ENCODE data around the gene RTP3. TPM values are rescaled to one million over a fixed set of nuclear protein-coding genes. Genes with fewer than 3 reads are reported as not detected.

Gene RTP3
- polyA plus RNA-seq, 1 experiment: not detected

GRCh38 chr3:46504789-46505188 is 7.0 kb downstream of the RTP3 start:
- Histone ChIP-seq H3K4me3 (ENCODE audit: low read depth, low read length) (no peak overlapping the region), H3K36me3 (ENCODE audit: control insufficient read depth, insufficient read depth, low read length) (no peaks in the 10 kb centered on the region), H3K27me3 (ENCODE audit: control insufficient read depth, insufficient read depth, low read length) (no peaks in the 10 kb centered on the region)
- POLR2A ChIA-PET: no interaction called here
- TF ChIP-seq, protein P1, sequence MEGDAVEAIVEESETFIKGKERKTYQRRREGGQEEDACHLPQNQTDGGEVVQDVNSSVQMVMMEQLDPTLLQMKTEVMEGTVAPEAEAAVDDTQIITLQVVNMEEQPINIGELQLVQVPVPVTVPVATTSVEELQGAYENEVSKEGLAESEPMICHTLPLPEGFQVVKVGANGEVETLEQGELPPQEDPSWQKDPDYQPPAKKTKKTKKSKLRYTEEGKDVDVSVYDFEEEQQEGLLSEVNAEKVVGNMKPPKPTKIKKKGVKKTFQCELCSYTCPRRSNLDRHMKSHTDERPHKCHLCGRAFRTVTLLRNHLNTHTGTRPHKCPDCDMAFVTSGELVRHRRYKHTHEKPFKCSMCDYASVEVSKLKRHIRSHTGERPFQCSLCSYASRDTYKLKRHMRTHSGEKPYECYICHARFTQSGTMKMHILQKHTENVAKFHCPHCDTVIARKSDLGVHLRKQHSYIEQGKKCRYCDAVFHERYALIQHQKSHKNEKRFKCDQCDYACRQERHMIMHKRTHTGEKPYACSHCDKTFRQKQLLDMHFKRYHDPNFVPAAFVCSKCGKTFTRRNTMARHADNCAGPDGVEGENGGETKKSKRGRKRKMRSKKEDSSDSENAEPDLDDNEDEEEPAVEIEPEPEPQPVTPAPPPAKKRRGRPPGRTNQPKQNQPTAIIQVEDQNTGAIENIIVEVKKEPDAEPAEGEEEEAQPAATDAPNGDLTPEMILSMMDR (IDR thresholded peaks at IDR 0.05; ENCODE audit: insufficient read depth, low read depth, low read length): no peak
- no peak for DNase-seq (ENCODE audit: low read depth)
- CTCF ChIA-PET: interaction anchor here (1.0 kb wide), 1 partner anchor 17 kb away, joined by 4 read pairs; no protein-coding TSS in a partner anchor

DNA sequence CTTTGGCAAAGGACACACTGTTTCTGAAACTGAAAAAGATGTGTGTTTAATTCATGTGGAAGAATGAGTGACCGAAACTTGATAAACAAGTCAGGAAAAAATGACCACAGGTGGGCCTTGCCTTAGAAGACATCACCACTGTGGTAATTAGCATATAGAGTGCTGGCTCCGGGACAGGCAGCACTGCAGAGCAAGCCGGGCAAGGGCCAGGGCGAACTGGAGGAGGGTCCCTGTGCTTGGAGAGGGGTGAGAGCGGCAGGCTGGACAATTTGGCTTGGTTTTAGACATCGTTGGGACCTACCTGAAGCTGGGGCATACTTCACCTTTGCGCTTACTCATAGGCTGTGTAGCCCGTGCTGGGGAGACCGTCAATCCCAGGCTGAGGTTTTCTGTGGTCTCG is 8.2 kb downstream of the RTP3 start:
- no peak for DNase-seq (ENCODE audit: low read depth)
- POLR2A ChIA-PET: no interaction called here
- CTCF ChIA-PET: interaction anchor here (1.0 to 1.2 kb wide), 3 partner anchors 10 to 19 kb away, joined by 3 to 4 read pairs (median 4); no protein-coding TSS in a partner anchor

DNA sequence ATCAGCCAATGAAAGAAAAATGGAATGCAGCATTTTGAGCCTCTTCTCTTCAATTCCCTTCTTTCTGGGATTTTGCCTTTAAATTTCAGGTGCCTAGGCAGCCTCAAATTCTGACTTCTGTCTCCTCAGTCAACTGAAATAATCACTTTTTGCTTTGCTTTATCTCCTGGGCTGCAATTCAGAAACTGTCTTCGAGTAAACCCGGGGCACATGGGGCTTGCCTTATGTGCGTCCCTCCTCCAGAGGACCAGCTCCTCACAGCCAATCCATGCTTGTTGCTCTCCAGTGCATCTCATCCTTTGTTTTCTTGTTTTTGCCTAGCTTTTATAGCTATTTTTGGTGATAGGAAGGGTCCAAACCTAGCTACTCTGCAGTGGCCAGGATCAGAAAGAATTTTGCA is 8.8 kb downstream of the RTP3 start:
- Histone ChIP-seq H3K36me3 (ENCODE audit: control insufficient read depth, insufficient read depth, low read length) (no peaks in the 10 kb centered on the region), H3K4me3 (ENCODE audit: low read depth, low read length) (no peak overlapping the region), H3K27me3 (ENCODE audit: control insufficient read depth, insufficient read depth, low read length) (no peaks in the 10 kb centered on the region)
- CTCF ChIA-PET: interaction anchor here (1.1 kb wide), 1 partner anchor 18 kb away, joined by 3 read pairs; no protein-coding TSS in a partner anchor
- TF ChIP-seq, protein P1 (IDR thresholded peaks at IDR 0.05; ENCODE audit: insufficient read depth, low read depth, low read length): no peak
- DNase-seq (ENCODE audit: low read depth): no peak
- POLR2A ChIA-PET: no interaction called here

More for the DNA sequence above, 8.2 kb downstream of the RTP3 start:
- H3K4me3 ChIP-seq (ENCODE audit: low read depth, low read length): no peak overlapping the region
- TF ChIP-seq, protein P1 (IDR thresholded peaks at IDR 0.05; ENCODE audit: insufficient read depth, low read depth, low read length): no peak
- no peaks in the 10 kb centered on the region for H3K27me3 ChIP-seq (ENCODE audit: control insufficient read depth, insufficient read depth, low read length)
- no peaks in the 10 kb centered on the region for H3K36me3 ChIP-seq (ENCODE audit: control insufficient read depth, insufficient read depth, low read length)

- TF ChIP-seq, protein P1 (IDR thresholded peaks at IDR 0.05; ENCODE audit: insufficient read depth, low read depth, low read length): no peak
- Histone ChIP-seq H3K36me3 (ENCODE audit: control insufficient read depth, insufficient read depth, low read length) (no peaks in the 10 kb centered on the region), H3K4me3 (ENCODE audit: low read depth, low read length) (no peak overlapping the region), H3K27me3 (ENCODE audit: control insufficient read depth, insufficient read depth, low read length) (no peaks in the 10 kb centered on the region)
- ChIA-PET CTCF (interaction anchor here (1.4 to 1.5 kb wide), 2 partner anchors 13 to 20 kb away, joined by 5 to 8 read pairs; no protein-coding TSS in a partner anchor), POLR2A (no interaction called here)
- no peak for DNase-seq (ENCODE audit: low read depth)
Observed at GRCh38 chr3:46508850-46509591, 11.2 kb downstream of the RTP3 start.

GRCh38 chr3:46509661-46510187 is 11.9 kb downstream of the RTP3 start:
- ChIA-PET POLR2A (no interaction called here), CTCF (interaction anchor here (0.9 to 1.5 kb wide), 3 partner anchors 13 to 120 kb away, joined by 3 to 8 read pairs (median 5); no protein-coding TSS in a partner anchor)
- H3K27me3 ChIP-seq (ENCODE audit: control insufficient read depth, insufficient read depth, low read length): no peaks in the 10 kb centered on the region
- no peak for DNase-seq (ENCODE audit: low read depth)
- H3K36me3 ChIP-seq (ENCODE audit: control insufficient read depth, insufficient read depth, low read length): no peaks in the 10 kb centered on the region
- no peak overlapping the region for H3K4me3 ChIP-seq (ENCODE audit: low read depth, low read length)
- TF ChIP-seq, protein P1 (IDR thresholded peaks at IDR 0.05; ENCODE audit: insufficient read depth, low read depth, low read length): no peak

Measured in BJ (cell line).